GM12801 (cell line): ENCODE results near the gene OPRL1.

Experiments used
- TF ChIP-seq, protein P1 (sequence below): IDR thresholded peaks from one replicate; pipeline ENCODE4 v1.5.1; 2011; ENCODE audit warnings: control low read depth; ENCODE audit not compliant: insufficient read length; ENCODE audit errors: extremely low read depth

OPRL1 gene

DNA sequence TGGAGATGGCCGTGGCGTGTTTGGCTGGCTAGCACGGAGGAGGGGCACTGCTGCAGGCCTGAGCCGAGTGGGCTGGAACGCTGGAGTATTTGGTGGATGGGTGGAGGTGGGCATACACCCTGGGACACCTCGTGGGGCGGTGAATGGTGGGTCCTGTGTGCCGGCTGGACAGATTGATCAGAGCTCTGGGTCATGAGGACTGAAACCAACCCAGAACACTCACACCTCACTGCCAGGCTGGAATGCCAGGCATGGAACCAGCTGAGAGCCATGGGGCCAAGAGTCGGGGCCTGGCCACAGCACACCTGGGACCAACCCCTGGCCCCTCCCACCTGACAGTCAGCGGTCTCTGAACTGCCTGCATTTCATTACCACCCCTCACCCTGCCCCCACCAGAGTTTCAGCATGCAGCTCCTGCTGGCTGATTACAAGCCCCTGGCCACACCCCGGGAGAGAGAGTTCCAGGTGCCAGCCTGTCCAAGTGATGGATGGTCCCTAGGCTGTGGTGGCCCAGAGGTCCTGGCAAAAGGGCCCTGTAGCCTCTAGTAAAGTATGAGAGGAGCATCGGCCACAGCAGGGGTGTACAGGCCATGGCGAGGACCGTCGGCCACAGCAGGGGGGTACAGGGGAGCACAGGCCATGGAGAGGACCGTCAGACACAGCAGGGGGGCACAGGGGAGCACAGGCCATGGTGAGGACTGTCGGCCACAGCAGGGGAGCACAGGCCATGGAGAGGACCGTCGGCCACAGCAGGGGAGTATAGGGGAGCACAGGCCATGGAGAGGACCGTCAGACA is 24.2 kb downstream of the OPRL1 start:
- TF ChIP-seq, protein P1, sequence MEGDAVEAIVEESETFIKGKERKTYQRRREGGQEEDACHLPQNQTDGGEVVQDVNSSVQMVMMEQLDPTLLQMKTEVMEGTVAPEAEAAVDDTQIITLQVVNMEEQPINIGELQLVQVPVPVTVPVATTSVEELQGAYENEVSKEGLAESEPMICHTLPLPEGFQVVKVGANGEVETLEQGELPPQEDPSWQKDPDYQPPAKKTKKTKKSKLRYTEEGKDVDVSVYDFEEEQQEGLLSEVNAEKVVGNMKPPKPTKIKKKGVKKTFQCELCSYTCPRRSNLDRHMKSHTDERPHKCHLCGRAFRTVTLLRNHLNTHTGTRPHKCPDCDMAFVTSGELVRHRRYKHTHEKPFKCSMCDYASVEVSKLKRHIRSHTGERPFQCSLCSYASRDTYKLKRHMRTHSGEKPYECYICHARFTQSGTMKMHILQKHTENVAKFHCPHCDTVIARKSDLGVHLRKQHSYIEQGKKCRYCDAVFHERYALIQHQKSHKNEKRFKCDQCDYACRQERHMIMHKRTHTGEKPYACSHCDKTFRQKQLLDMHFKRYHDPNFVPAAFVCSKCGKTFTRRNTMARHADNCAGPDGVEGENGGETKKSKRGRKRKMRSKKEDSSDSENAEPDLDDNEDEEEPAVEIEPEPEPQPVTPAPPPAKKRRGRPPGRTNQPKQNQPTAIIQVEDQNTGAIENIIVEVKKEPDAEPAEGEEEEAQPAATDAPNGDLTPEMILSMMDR: no peak

DNA sequence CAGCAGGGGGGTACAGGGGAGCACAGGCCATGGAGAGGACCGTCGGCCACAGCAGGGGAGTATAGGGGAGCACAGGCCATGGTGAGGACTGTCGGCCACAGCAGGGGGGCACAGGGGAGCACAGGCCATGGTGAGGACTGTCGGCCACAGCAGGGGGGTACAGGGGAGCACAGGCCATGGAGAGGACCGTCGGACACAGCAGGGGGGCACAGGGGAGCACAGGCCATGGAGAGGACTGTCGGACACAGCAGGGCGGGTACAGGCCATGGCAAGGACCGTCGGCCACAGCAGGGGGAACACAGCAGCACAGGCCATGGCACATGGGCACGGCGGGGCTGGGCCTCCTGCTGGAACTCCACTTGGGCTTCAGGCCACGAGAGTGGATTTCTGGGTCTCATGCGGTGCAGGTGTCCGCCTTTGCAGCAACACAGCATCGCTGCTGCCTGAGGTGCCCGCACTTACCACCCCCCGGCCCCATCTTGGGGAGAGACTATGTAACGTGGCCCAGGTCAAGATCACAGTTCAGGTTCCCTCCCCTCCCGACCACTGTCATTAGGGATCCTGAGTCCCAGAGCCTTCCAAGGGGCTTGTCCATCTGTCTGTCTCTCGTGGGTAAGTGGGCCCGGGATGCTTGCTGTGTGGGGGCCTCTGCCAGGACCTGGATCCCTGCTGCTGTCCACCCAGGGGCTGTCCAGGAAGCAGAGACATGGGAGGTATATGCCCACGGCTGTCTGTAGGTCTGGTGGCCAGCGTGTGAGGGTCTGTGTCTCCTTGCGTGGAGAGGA is 25.0 kb downstream of the OPRL1 start:
- TF ChIP-seq, protein P1: no peak

DNA sequence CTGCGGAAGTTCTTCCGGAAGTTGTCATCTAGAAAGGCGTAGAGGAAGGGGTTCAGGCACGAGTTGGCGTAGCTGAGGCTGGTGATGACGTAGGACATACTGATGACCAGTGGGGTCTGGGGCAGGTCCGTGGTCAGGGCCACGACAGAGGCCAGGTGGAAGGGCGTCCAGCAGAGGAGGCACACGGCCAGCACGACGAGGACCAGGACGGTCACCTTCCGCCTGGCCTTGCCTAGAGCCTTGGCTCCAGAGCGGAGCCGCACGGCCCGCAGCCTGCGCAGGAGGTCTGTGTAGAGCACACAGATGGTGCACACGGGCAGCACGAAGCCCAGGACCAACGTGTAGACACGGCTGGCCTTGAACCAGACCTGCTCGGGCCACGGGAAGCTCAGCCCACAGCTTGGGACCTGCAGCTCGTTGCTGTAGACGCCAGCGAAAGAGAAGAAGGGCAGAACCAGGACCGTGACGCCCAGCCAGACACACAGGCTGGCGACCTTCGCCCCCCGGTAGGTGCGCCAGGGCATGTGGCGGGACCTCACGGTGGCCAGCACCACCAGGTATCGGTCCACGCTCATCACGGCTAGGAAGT is 26.1 kb downstream of the OPRL1 start:
- TF ChIP-seq, protein P1: no peak

DNA sequence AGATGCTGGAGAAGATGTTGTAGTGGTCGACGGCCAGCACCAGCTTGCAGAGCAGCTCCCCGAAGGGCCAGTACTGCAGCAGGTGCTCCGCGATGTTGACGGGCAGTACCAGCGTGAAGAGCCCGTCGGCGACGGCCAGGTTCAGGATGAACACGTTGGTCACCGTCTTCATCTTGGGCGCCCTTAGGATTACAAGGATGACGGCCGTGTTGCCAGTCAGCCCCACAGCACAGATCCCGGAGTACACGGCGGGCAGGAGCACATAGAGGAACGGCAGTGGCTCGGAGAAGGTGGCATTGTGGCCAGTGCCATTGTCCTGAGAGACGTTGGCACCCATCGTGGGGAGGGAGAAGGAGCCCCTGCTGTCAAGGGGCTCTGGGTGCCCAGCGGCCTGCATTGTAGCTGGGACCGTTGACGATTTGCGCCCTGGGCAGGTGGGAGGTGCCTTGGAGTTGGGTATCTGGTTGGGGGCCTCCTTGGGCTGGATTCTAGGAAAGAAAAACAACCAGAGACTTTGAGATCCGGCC is 26.6 kb downstream of the OPRL1 start:
- TF ChIP-seq, protein P1: no peak

DNA sequence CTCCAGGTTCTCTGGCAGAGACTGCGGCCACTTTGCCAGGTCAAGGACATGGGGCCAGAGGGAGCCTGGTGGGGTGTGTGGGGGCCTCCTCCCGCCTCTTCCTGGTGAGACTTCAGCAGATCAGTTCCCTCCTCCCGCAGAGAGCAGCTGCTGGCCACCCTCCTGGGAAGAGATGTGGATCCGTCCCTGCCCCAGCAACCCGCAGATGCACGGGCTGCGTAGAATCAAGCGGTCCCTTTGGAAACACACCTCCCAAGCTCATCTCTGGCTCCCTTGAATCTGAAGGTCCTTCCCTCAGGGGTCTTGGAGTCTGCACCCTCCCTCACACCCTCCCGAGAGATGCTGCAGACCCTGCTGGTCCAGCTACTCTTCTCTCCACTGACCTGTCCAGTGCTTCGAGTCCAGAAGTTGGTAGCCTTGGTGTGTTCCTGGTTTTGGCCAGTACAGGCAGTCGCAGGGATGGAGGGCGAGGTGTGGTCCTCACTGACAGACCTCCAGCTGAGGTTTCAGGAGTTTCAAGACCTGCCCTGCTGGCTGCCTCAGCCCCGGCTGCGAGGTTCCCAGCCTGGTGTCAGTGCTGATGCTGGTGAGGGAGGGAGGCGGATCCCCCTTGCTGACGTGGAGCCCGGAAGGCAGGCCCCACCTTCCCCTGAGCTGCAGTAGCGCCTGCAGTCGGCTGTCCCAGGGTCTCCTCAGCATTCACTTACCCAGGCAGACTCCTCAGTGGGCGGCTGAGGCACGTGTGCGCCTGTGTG is 27.3 kb downstream of the OPRL1 start, which contains the start of gene NPBWR2:
NPBWR2 (minus strand) TSS at position 585 of the 755 bp plus-strand sequence. CDS start 734 bp downstream, outside the sequence.
- TF ChIP-seq, protein P1: no peak

DNA sequence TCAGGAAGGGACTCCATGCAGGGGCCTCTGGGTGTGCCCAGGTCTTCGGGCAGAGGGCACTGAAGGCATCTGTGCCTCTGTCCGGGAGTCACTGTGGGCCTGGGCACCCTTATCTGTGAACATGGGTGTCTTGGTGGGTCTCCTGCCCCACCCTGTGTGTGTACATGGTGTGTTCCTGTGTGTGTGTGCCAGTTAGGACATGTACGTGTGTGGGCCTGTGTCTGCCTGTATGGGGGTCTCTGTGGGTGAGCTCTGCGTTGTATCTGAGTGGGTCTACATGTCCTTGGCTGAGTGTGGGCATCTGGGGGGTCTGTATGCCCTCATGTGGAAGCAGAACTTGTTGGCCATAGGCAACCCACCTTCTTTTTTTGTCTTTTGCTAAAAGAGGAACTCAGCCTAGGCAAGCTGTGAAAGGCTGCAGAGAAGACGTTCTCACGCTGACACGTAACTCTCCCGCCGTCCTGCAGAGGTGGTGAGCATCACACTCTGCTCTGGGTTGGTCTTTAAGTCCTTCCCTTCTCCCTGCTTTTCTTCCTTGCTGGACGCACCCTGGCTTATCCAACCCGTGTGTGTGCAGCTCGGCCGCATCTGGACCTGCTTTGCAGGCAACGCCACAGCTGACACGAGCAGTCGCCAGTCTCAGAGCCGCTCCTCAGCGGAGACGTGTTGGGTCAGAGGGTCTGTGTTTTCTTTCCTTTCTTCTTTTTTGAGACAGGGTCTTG is 28.0 kb downstream of the OPRL1 start:
- TF ChIP-seq, protein P1: no peak
